ENCODE measurements around the gene WDR1.

Gene WDR1, protein sequence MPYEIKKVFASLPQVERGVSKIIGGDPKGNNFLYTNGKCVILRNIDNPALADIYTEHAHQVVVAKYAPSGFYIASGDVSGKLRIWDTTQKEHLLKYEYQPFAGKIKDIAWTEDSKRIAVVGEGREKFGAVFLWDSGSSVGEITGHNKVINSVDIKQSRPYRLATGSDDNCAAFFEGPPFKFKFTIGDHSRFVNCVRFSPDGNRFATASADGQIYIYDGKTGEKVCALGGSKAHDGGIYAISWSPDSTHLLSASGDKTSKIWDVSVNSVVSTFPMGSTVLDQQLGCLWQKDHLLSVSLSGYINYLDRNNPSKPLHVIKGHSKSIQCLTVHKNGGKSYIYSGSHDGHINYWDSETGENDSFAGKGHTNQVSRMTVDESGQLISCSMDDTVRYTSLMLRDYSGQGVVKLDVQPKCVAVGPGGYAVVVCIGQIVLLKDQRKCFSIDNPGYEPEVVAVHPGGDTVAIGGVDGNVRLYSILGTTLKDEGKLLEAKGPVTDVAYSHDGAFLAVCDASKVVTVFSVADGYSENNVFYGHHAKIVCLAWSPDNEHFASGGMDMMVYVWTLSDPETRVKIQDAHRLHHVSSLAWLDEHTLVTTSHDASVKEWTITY

DNA sequence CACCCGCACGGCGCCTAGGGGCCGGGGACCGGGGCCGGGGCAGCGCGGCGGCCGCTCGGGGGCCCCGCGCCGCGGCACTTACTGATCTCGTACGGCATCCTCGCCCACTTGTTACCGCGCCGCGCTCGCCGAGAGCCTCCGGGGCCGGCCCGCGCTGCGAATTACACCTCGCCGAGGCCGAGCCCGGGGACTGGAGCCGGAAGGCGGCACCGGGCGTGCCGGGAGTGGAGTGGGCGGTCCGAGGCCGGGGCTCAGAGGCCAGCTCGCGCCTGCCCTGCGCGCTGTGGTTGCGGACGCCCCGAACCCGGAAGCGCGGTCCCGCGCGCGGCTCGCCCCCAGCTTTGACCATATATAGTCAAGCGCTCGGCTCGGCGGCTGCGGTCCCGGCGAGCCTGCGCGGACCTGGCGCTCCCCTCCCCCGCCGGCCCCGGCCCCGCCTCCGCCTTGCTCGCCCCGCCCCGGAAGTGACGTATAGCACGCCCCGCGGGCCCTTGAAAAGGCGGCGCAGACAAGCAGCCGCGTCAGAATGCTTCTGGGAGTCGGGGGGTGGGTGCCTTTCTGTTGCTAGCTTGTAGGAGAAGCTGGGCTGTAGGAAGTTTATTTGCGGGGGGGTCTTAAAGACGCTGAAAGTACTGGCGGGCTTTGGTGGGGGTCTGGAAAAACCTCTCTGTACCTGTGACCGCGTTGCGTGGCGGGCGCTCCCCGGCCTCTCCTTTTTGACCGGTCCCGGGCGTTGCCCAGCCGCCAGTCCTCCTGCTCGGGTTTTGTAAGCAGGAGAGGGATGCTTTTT, at the start of gene WDR1:
Gene WDR1 (minus strand): TSS at position 231 of the 790 bp plus-strand sequence. CDS start 133 bp downstream, at position 98.
- Histone ChIP-seq H3K36me3 (ENCODE audit: control insufficient read depth, insufficient read depth, low read length) (peaks cover 40% of the 10 kb centered on the region), H3K4me3 (ENCODE audit: low read depth, low read length) (peak within 1 kb of the TSS; percentile 91), H3K9me3 (ENCODE audit: control insufficient read depth, insufficient read depth, low read length) (no peaks in the 10 kb centered on the region), H3K27me3 (ENCODE audit: control insufficient read depth, insufficient read depth, low read length) (no peaks in the 10 kb centered on the region), H3K27ac (ENCODE audit: low read depth, low read length) (peak within 1 kb of the TSS; percentile 92), H3K4me1 (ENCODE audit: control insufficient read depth, insufficient read depth, low read length) (peaks cover 54% of the 10 kb centered on the region), H3K9ac (ENCODE audit: low read depth, low read length) (peak within 1 kb of the TSS; percentile 94)

DNA sequence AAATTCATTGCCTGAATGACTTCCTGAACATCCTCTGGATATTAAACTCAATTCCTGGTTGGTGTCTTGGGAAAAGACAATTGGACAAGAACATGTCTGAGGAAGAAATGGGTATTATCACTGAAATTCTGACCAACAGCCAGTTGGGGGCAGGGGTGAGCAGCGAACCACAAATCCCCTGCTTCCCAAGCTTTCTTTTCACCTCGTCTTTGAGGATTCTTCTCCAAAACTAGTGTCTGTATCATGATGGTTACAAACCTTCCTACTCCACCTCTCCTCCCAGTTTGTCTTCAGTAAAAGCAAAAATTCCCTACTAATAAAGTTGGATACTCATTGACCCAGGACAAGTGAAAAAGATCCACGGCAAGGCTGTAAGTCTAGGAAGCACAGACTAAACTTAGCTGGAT, 48.3 kb upstream of the WDR1 start:
- no peak overlapping the region for H3K4me3 ChIP-seq (ENCODE audit: low read depth, low read length)
- no peak overlapping the region for H3K9ac ChIP-seq (ENCODE audit: low read depth, low read length)
- H3K4me1 ChIP-seq (ENCODE audit: control insufficient read depth, insufficient read depth, low read length), result no peaks in the 10 kb centered on the region
- no peaks in the 10 kb centered on the region for H3K27me3 ChIP-seq (ENCODE audit: control insufficient read depth, insufficient read depth, low read length)
- H3K27ac ChIP-seq (ENCODE audit: low read depth, low read length), result no peak overlapping the region
- no peaks in the 10 kb centered on the region for H3K36me3 ChIP-seq (ENCODE audit: control insufficient read depth, insufficient read depth, low read length)
- H3K9me3 ChIP-seq (ENCODE audit: control insufficient read depth, insufficient read depth, low read length), result no peaks in the 10 kb centered on the region

DNA sequence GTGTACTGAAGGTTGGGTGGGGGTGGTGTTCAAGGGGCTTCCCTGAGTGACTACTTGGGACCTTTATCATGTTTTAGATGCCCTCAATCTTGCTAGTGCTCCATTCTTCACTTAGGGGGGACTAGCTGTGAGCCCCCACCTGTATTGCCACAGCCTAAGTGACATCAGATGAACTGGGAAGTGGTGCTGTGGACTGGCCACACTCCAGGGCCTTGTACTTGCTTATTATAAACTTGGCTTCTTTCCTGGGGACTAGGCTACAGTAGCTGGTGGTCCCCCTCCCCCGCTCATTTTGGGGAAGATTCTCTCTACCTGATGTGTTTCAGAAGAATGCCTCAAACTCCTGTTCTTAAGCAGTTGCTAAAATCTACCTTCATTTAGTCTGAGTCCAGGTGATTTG, 46.7 kb upstream of the WDR1 start:
- Histone ChIP-seq H3K9ac (ENCODE audit: low read depth, low read length) (no peak overlapping the region), H3K27me3 (ENCODE audit: control insufficient read depth, insufficient read depth, low read length) (no peaks in the 10 kb centered on the region), H3K9me3 (ENCODE audit: control insufficient read depth, insufficient read depth, low read length) (no peaks in the 10 kb centered on the region), H3K36me3 (ENCODE audit: control insufficient read depth, insufficient read depth, low read length) (no peaks in the 10 kb centered on the region), H3K27ac (ENCODE audit: low read depth, low read length) (no peak overlapping the region), H3K4me1 (ENCODE audit: control insufficient read depth, insufficient read depth, low read length) (no peaks in the 10 kb centered on the region), H3K4me3 (ENCODE audit: low read depth, low read length) (no peak overlapping the region)

DNA sequence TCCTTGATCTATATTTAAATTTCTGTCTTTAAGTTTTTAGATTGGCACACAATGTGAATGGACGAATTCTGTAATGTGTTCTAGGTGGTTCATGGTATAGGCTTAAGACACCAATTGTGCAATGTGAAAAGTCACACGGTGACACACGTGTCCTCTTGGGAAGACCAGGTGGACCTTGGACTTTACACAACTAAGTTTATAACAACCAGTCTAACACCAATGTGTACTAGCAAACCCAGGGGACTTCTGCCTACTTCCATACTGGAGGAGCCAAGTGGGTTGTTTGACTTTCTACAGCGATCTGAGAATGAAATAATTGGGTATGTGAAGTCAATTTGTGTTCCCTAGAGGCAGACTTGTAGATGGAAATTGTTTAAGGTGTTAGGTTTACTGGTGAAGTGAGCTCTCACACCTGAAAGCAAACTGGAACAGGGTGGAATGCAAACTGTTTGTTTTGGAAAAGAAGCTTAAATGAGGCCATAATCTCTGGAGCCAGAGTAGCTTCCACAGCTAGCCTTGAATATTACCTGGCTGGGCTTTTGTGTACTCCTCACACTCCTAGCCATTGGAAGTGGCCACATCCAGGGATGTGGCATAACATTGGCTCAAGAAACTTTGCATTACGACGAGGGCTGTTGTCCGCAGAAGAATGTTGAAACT, 45.9 kb upstream of the WDR1 start:
- H3K27ac ChIP-seq (ENCODE audit: low read depth, low read length), result no peak overlapping the region
- no peak overlapping the region for H3K9ac ChIP-seq (ENCODE audit: low read depth, low read length)
- no peaks in the 10 kb centered on the region for H3K27me3 ChIP-seq (ENCODE audit: control insufficient read depth, insufficient read depth, low read length)
- no peak overlapping the region for H3K4me3 ChIP-seq (ENCODE audit: low read depth, low read length)
- H3K9me3 ChIP-seq (ENCODE audit: control insufficient read depth, insufficient read depth, low read length), result no peaks in the 10 kb centered on the region
- peaks cover 2% of the 10 kb centered on the region; the same call in 1 of the 2 replicates for H3K4me1 ChIP-seq (ENCODE audit: control insufficient read depth, insufficient read depth, low read length)
- H3K36me3 ChIP-seq (ENCODE audit: control insufficient read depth, insufficient read depth, low read length), result no peaks in the 10 kb centered on the region

DNA sequence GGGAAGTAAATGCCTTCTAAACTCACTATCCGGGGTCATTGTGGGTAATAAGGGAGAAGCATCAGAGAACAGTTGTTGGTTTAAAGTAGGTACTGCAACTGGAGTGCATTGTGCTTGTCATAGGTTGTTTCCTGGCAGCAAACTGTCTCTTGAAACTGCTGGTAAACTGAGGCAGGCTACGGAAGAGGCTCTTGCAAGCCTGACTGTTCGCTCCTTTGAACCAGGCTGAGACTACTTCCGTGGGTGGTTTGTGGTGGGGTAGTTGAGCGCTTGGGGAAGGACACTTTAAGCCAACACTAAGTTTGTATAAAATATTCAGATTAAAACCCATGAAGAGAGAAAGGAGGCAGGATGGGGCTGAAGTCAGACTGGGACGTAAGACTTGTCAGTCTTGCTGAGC, 45.2 kb upstream of the WDR1 start:
- no peaks in the 10 kb centered on the region for H3K27me3 ChIP-seq (ENCODE audit: control insufficient read depth, insufficient read depth, low read length)
- no peak overlapping the region for H3K4me3 ChIP-seq (ENCODE audit: low read depth, low read length)
- H3K9ac ChIP-seq (ENCODE audit: low read depth, low read length), result no peak overlapping the region
- no peak overlapping the region for H3K27ac ChIP-seq (ENCODE audit: low read depth, low read length)
- H3K4me1 ChIP-seq (ENCODE audit: control insufficient read depth, insufficient read depth, low read length), result peaks cover 4% of the 10 kb centered on the region; the same call in 1 of the 2 replicates
- H3K36me3 ChIP-seq (ENCODE audit: control insufficient read depth, insufficient read depth, low read length), result no peaks in the 10 kb centered on the region
- H3K9me3 ChIP-seq (ENCODE audit: control insufficient read depth, insufficient read depth, low read length), result no peaks in the 10 kb centered on the region

DNA sequence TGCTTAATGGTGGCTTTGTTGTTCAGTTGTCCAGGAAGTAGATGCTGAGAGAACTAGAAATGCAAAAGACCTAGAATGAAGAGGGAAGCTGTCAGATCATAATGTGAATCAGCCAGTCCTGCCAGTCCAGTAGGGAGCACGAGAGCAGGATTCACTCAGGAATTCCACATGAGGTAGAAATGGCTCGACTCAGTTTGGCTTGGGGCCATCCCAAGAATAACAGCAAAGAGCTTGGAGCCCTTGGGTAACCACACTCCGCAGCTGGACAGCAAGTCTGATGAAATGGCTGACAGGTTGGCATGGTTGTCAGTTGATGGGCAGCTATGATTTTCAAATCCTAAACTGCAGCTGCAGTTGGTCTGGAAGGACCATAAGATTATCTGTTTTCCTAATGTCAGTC, 44.5 kb upstream of the WDR1 start:
- Histone ChIP-seq H3K27ac (ENCODE audit: low read depth, low read length) (no peak overlapping the region), H3K9me3 (ENCODE audit: control insufficient read depth, insufficient read depth, low read length) (no peaks in the 10 kb centered on the region), H3K27me3 (ENCODE audit: control insufficient read depth, insufficient read depth, low read length) (no peaks in the 10 kb centered on the region), H3K4me3 (ENCODE audit: low read depth, low read length) (no peak overlapping the region), H3K9ac (ENCODE audit: low read depth, low read length) (no peak overlapping the region), H3K36me3 (ENCODE audit: control insufficient read depth, insufficient read depth, low read length) (no peaks in the 10 kb centered on the region), H3K4me1 (ENCODE audit: control insufficient read depth, insufficient read depth, low read length) (peaks cover 4% of the 10 kb centered on the region; the same call in 1 of the 2 replicates)

DNA sequence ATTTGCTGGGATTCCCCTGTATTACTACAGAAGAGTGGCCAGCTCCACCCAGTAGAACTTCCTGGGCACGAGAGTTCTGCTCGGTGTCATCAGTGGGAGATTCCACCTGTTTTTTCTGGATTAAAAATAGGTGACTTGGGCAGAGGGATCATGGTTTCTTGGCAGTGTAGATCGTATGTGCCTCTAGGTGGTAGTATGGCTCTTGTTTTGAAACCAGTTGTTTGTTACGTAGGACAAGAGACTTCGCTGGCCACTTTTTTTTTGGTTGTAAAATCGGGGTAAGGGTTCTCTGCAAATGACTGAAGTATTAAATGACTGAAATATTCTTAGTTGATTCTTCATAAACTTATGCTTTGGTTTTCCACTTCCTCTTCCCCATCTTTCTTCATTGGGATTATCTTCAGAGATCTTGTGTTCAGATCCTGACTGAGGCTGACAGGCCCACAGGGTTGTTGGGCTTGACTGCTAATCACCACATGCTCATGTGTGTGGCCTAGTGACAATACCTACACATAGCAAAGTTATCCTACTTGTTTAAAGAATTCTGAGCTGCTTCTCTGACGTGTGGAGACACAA, 43.8 kb upstream of the WDR1 start:
- peaks cover 4% of the 10 kb centered on the region; the same call in 1 of the 2 replicates for H3K4me1 ChIP-seq (ENCODE audit: control insufficient read depth, insufficient read depth, low read length)
- H3K4me3 ChIP-seq (ENCODE audit: low read depth, low read length), result no peak overlapping the region
- H3K9ac ChIP-seq (ENCODE audit: low read depth, low read length), result no peak overlapping the region
- no peaks in the 10 kb centered on the region for H3K36me3 ChIP-seq (ENCODE audit: control insufficient read depth, insufficient read depth, low read length)
- no peaks in the 10 kb centered on the region for H3K9me3 ChIP-seq (ENCODE audit: control insufficient read depth, insufficient read depth, low read length)
- no peak overlapping the region for H3K27ac ChIP-seq (ENCODE audit: low read depth, low read length)
- H3K27me3 ChIP-seq (ENCODE audit: control insufficient read depth, insufficient read depth, low read length), result no peaks in the 10 kb centered on the region

DNA sequence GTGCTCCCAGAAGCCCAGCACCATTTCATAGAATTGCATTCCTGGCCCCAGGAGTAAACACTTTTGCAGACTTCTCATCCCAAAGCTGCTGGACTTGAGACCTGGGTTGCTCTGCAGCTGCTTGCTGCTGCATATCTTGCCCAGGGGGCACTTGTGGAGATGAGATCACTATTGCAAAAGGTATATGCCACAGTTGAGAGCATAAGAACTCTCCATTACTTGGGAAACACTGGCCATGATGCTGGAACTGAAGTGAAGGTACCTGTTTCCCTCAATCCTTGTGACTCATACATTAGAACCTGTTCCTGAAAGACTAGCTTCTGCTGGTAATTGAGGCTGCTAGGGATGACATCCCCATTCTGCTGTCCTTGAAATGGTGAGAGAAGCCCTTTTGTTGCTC, 43.1 kb upstream of the WDR1 start:
- Histone ChIP-seq H3K4me1 (ENCODE audit: control insufficient read depth, insufficient read depth, low read length) (peaks cover 4% of the 10 kb centered on the region; the same call in 1 of the 2 replicates), H3K9me3 (ENCODE audit: control insufficient read depth, insufficient read depth, low read length) (no peaks in the 10 kb centered on the region), H3K36me3 (ENCODE audit: control insufficient read depth, insufficient read depth, low read length) (no peaks in the 10 kb centered on the region), H3K9ac (ENCODE audit: low read depth, low read length) (no peak overlapping the region), H3K4me3 (ENCODE audit: low read depth, low read length) (no peak overlapping the region), H3K27me3 (ENCODE audit: control insufficient read depth, insufficient read depth, low read length) (peaks cover 3% of the 10 kb centered on the region; the same call in 1 of the 2 replicates), H3K27ac (ENCODE audit: low read depth, low read length) (no peak overlapping the region)

DNA sequence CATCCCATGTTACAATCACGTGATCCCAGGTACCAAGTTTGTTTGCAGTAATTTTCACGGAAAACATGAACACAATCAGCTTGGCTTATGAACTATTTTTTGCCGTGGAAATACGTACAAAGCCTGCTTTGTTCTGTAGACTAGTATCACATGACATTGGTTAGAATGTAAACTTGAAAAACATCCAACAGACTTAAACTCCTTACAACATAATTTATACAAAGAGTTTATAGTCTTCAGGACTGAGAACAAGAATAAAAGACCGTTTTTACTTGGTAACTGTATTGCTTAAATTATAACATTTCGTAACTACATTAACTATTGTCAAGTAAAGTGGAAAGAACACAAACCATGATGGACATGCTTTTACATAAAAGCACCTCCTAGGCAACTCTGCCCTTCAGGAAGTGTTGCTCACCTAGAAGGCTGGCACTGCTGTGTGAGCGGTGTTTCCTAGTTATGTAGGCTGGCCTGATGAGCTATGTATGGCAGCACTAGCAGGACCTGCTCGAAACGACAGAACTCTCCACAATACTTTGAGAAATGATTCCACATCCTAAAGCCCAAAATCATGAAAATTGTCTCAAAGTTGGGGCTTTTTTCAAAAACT, 41.8 kb upstream of the WDR1 start:
- H3K36me3 ChIP-seq (ENCODE audit: control insufficient read depth, insufficient read depth, low read length), result no peaks in the 10 kb centered on the region
- peaks cover 4% of the 10 kb centered on the region; the same call in 1 of the 2 replicates for H3K4me1 ChIP-seq (ENCODE audit: control insufficient read depth, insufficient read depth, low read length)
- no peak overlapping the region for H3K9ac ChIP-seq (ENCODE audit: low read depth, low read length)
- H3K27me3 ChIP-seq (ENCODE audit: control insufficient read depth, insufficient read depth, low read length), result peaks cover 3% of the 10 kb centered on the region; the same call in 1 of the 2 replicates
- H3K9me3 ChIP-seq (ENCODE audit: control insufficient read depth, insufficient read depth, low read length), result no peaks in the 10 kb centered on the region
- H3K27ac ChIP-seq (ENCODE audit: low read depth, low read length), result no peak overlapping the region
- no peak overlapping the region for H3K4me3 ChIP-seq (ENCODE audit: low read depth, low read length)
